ENCODE data around the gene TOMM6. TPM values are rescaled to one million over a fixed set of nuclear protein-coding genes. Genes with fewer than 3 reads are reported as not detected.
"Not testable (repeated sequence)": the region's sequence is repeated elsewhere in the genome, so short reads cannot be mapped to it uniquely, and the experiment has no call there.

Gene TOMM6
- total RNA-seq, 1 donor from 2014 or later, result 92.4 TPM

- Histone ChIP-seq H3K27me3 (ENCODE audit: control insufficient read depth in 3 of 3, insufficient read depth in 3 of 3, low read length in 3 of 3) (no peaks in the 10 kb centered on the region), H3K27ac (ENCODE audit: low read depth, low read length) (no peak overlapping the region), H3K4me3 (ENCODE audit: low read length in 3 of 3) (no peak overlapping the region), H3K36me3 (ENCODE audit: control insufficient read depth in 3 of 3, insufficient read depth in 3 of 3, low read length in 3 of 3) (no peaks in the 10 kb centered on the region), H3K9ac (ENCODE audit: low read depth in 1 of 3, low read length in 3 of 3) (no peak overlapping the region), H3K9me3 (ENCODE audit: control insufficient read depth in 3 of 3, low read length in 3 of 3) (no peaks in the 10 kb centered on the region), H3K4me1 (ENCODE audit: control insufficient read depth in 3 of 3, insufficient read depth in 3 of 3, low read length in 3 of 3) (peaks cover 4 to 9% (median 5%) of the 10 kb centered on the region in 3 donors)
These were observed 24.0 kb upstream of the TOMM6 start for GRCh38 chr6:41763470-41763869.

- not testable (repeated sequence) for H3K27ac ChIP-seq (ENCODE audit: low read depth, low read length); H3K9me3 ChIP-seq (ENCODE audit: control insufficient read depth in 3 of 3, low read length in 3 of 3); H3K4me3 ChIP-seq (ENCODE audit: low read length in 3 of 3); H3K9ac ChIP-seq (ENCODE audit: low read depth in 1 of 3, low read length in 3 of 3); H3K27me3 ChIP-seq (ENCODE audit: control insufficient read depth in 3 of 3, insufficient read depth in 3 of 3, low read length in 3 of 3); H3K4me1 ChIP-seq (ENCODE audit: control insufficient read depth in 3 of 3, insufficient read depth in 3 of 3, low read length in 3 of 3)
- peaks cover 6 to 10% (median 9%) of the 10 kb centered on the region in 3 donors for H3K36me3 ChIP-seq (ENCODE audit: control insufficient read depth in 3 of 3, insufficient read depth in 3 of 3, low read length in 3 of 3)
These were observed 21.3 kb upstream of the TOMM6 start for GRCh38 chr6:41766043-41766664.

GRCh38 chr6:41767112-41767833 lies 20.2 kb upstream of the TOMM6 start:
- Histone ChIP-seq H3K9ac (ENCODE audit: low read depth in 1 of 3, low read length in 3 of 3) (peak overlapping the region in 2 of 3 donors; percentile 20 to 33), H3K9me3 (ENCODE audit: control insufficient read depth in 3 of 3, low read length in 3 of 3) (no peaks in the 10 kb centered on the region), H3K4me3 (ENCODE audit: low read length in 3 of 3) (no peak overlapping the region), H3K36me3 (ENCODE audit: control insufficient read depth in 3 of 3, insufficient read depth in 3 of 3, low read length in 3 of 3) (peaks cover 17 to 20% (median 19%) of the 10 kb centered on the region in 3 donors), H3K27me3 (ENCODE audit: control insufficient read depth in 3 of 3, insufficient read depth in 3 of 3, low read length in 3 of 3) (no peaks in the 10 kb centered on the region), H3K4me1 (ENCODE audit: control insufficient read depth in 3 of 3, insufficient read depth in 3 of 3, low read length in 3 of 3) (peaks cover 4 to 9% (median 5%) of the 10 kb centered on the region in 3 donors), H3K27ac (ENCODE audit: low read depth, low read length) (no peak overlapping the region)

- Histone ChIP-seq H3K9ac (ENCODE audit: low read depth in 1 of 3, low read length in 3 of 3) (no peak overlapping the region), H3K27me3 (ENCODE audit: control insufficient read depth in 3 of 3, insufficient read depth in 3 of 3, low read length in 3 of 3) (no peaks in the 10 kb centered on the region), H3K4me1 (ENCODE audit: control insufficient read depth in 3 of 3, insufficient read depth in 3 of 3, low read length in 3 of 3) (peaks cover 4 to 9% (median 5%) of the 10 kb centered on the region in 3 donors), H3K9me3 (ENCODE audit: control insufficient read depth in 3 of 3, low read length in 3 of 3) (no peaks in the 10 kb centered on the region), H3K27ac (ENCODE audit: low read depth, low read length) (no peak overlapping the region), H3K36me3 (ENCODE audit: control insufficient read depth in 3 of 3, insufficient read depth in 3 of 3, low read length in 3 of 3) (peaks cover 22 to 25% (median 23%) of the 10 kb centered on the region in 3 donors), H3K4me3 (ENCODE audit: low read length in 3 of 3) (no peak overlapping the region)
These were observed 18.8 kb upstream of the TOMM6 start for GRCh38 chr6:41768545-41769308.

- peaks cover 4 to 9% (median 5%) of the 10 kb centered on the region in 3 donors for H3K4me1 ChIP-seq (ENCODE audit: control insufficient read depth in 3 of 3, insufficient read depth in 3 of 3, low read length in 3 of 3)
- H3K9me3 ChIP-seq (ENCODE audit: control insufficient read depth in 3 of 3, low read length in 3 of 3), result no peaks in the 10 kb centered on the region
- H3K9ac ChIP-seq (ENCODE audit: low read depth in 1 of 3, low read length in 3 of 3), result no peak overlapping the region
- H3K27ac ChIP-seq (ENCODE audit: low read depth, low read length), result no peak overlapping the region
- H3K4me3 ChIP-seq (ENCODE audit: low read length in 3 of 3), result no peak overlapping the region
- no peaks in the 10 kb centered on the region for H3K27me3 ChIP-seq (ENCODE audit: control insufficient read depth in 3 of 3, insufficient read depth in 3 of 3, low read length in 3 of 3)
- H3K36me3 ChIP-seq (ENCODE audit: control insufficient read depth in 3 of 3, insufficient read depth in 3 of 3, low read length in 3 of 3), result peaks cover 26 to 28% (median 27%) of the 10 kb centered on the region in 3 donors
These were observed 18.1 kb upstream of the TOMM6 start for GRCh38 chr6:41769376-41769775.

- Histone ChIP-seq H3K9me3 (ENCODE audit: control insufficient read depth in 3 of 3, low read length in 3 of 3) (no peaks in the 10 kb centered on the region), H3K27ac (ENCODE audit: low read depth, low read length) (no peak overlapping the region), H3K27me3 (ENCODE audit: control insufficient read depth in 3 of 3, insufficient read depth in 3 of 3, low read length in 3 of 3) (no peaks in the 10 kb centered on the region), H3K4me3 (ENCODE audit: low read length in 3 of 3) (no peak overlapping the region), H3K36me3 (ENCODE audit: control insufficient read depth in 3 of 3, insufficient read depth in 3 of 3, low read length in 3 of 3) (peaks cover 37 to 40% (median 39%) of the 10 kb centered on the region in 3 donors), H3K4me1 (ENCODE audit: control insufficient read depth in 3 of 3, insufficient read depth in 3 of 3, low read length in 3 of 3) (peaks cover 4 to 9% (median 5%) of the 10 kb centered on the region in 3 donors), H3K9ac (ENCODE audit: low read depth in 1 of 3, low read length in 3 of 3) (no peak overlapping the region)
These were observed 17.0 kb upstream of the TOMM6 start for GRCh38 chr6:41770381-41771057.

GRCh38 chr6:41771058-41771983 lies 16.2 kb upstream of the TOMM6 start:
- H3K27ac ChIP-seq (ENCODE audit: low read depth, low read length), result no peak overlapping the region
- no peaks in the 10 kb centered on the region for H3K27me3 ChIP-seq (ENCODE audit: control insufficient read depth in 3 of 3, insufficient read depth in 3 of 3, low read length in 3 of 3)
- no peaks in the 10 kb centered on the region for H3K9me3 ChIP-seq (ENCODE audit: control insufficient read depth in 3 of 3, low read length in 3 of 3)
- no peak overlapping the region for H3K9ac ChIP-seq (ENCODE audit: low read depth in 1 of 3, low read length in 3 of 3)
- peaks cover 41 to 42% (median 42%) of the 10 kb centered on the region in 3 donors for H3K36me3 ChIP-seq (ENCODE audit: control insufficient read depth in 3 of 3, insufficient read depth in 3 of 3, low read length in 3 of 3)
- no peak overlapping the region for H3K4me3 ChIP-seq (ENCODE audit: low read length in 3 of 3)
- H3K4me1 ChIP-seq (ENCODE audit: control insufficient read depth in 3 of 3, insufficient read depth in 3 of 3, low read length in 3 of 3), result peaks cover 4 to 9% (median 5%) of the 10 kb centered on the region in 3 donors

GRCh38 chr6:41774841-41775240 lies 12.7 kb upstream of the TOMM6 start:
- Histone ChIP-seq H3K36me3 (ENCODE audit: control insufficient read depth in 3 of 3, insufficient read depth in 3 of 3, low read length in 3 of 3) (peaks cover 43 to 50% (median 47%) of the 10 kb centered on the region in 3 donors), H3K4me3 (ENCODE audit: low read length in 3 of 3) (no peak overlapping the region), H3K9me3 (ENCODE audit: control insufficient read depth in 3 of 3, low read length in 3 of 3) (no peaks in the 10 kb centered on the region), H3K4me1 (ENCODE audit: control insufficient read depth in 3 of 3, insufficient read depth in 3 of 3, low read length in 3 of 3) (peaks cover 8 to 14% (median 13%) of the 10 kb centered on the region in 3 donors), H3K27ac (ENCODE audit: low read depth, low read length) (no peak overlapping the region), H3K9ac (ENCODE audit: low read depth in 1 of 3, low read length in 3 of 3) (no peak overlapping the region), H3K27me3 (ENCODE audit: control insufficient read depth in 3 of 3, insufficient read depth in 3 of 3, low read length in 3 of 3) (no peaks in the 10 kb centered on the region)
